Activated T-cell treated with anti-CD3 and anti-CD28 coated beads, Interleukin-2, amount 50 U/mL, for 72 hours (primary cell): ENCODE results near the gene RUVBL1. TPM values are rescaled to one million over a fixed set of nuclear protein-coding genes. Genes with fewer than 3 reads are reported as not detected.

Experiments used
- ATAC-seq, 2 donors: fragments of 150-1000 bp; cut with Tn5 transposase; replicated peaks in 1 of 2; 2 replicates each; pipeline ENCODE4 v1.10.0; 2021; ENCODE audit warnings: moderate library complexity in 2 of 2, mild to moderate bottlenecking in 1 of 2
- DNase-seq, 2 donors: peaks; one replicate each; pipeline ENCODE4 v3.0.0; 2021 to 2022; ENCODE audit warnings: mixed read lengths in 1 of 2
- H3K27ac Mint-ChIP-seq: one replicate; pipeline ENCODE4 v1.8.0; 2022; ENCODE audit warnings: mild to moderate bottlenecking, moderate library complexity, mixed read lengths
- H3K27me3 Mint-ChIP-seq: one replicate; pipeline ENCODE4 v1.8.0; 2022; ENCODE audit warnings: low read depth, mixed read lengths
- H3K36me3 Mint-ChIP-seq, 2 donors: one replicate each; pipeline ENCODE4 v1.8.0; 2022; ENCODE audit warnings: mixed read lengths in 2 of 2, mild to moderate bottlenecking in 1 of 2; ENCODE audit not compliant: insufficient read depth in 2 of 2
- H3K4me1 Mint-ChIP-seq: one replicate; pipeline ENCODE4 v1.8.0; 2022; ENCODE audit warnings: low read depth, mixed read lengths
- H3K4me3 Mint-ChIP-seq, 2 donors: one replicate each; pipeline ENCODE4 v1.8.0; 2022; ENCODE audit warnings: mild to moderate bottlenecking in 2 of 2, mixed read lengths in 2 of 2, moderate library complexity in 2 of 2
- H3K9me3 Mint-ChIP-seq, 2 donors: one replicate each; pipeline ENCODE4 v1.8.0; 2022; ENCODE audit warnings: mixed read lengths in 2 of 2
- total RNA-seq, 2 donors: library from RNA; stranded (reverse); gene quantifications; one replicate each; pipeline ENCODE4 v1.2.3, GENCODE V29; 2022

RUVBL1 gene
- total RNA-seq, 2 donors from 2014 or later, result 39.7 to 50.4 TPM

DNA sequence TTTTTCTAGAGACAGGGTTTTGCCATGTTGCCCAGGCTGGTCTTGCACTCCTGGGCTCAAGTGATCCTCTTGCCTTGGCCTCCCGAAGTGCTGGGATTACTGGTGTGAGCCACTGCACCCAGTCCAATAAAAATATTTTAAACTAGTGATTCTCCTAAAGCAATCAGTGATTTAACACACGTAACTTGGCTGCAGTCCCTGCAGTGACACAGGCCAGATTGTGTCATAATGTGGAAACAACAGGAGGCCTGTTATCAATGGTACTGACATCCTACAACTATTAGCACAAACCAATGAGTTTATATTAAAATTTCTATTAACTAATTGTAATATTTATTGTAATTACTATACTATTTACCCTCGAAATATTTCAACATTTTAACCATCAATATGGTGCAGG, 73.0 kb downstream of the RUVBL1 start:
- Mint-ChIP-seq H3K4me3 (peak overlapping the region in 1 of 2 donors; percentile 98), H3K9me3 (no peaks in the 10 kb centered on the region)

DNA sequence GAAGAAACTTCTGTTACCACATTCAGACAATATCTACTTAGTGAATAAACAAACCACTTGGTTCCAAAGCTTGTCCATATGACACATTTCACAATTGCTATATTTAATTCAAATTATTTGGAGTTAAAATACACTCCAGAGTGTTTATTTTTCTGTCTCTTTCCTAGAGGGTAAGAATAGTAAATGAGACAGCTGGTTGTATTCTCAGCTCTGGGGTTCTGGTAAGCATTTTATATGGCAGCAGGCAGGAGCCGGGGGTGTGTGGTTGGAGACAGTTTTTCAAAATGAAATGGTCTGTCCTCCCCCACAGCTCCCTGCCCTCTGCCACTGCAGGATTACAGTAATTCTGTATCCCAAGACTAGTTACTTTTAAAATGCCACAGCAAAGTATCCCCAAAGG, 82.3 kb downstream of the RUVBL1 start:
- Mint-ChIP-seq H3K36me3 (no peaks in the 10 kb centered on the region), H3K27me3 (peaks cover 6% of the 10 kb centered on the region), H3K4me1 (no peaks in the 10 kb centered on the region), H3K9me3 (no peaks in the 10 kb centered on the region), H3K4me3 (no peak overlapping the region), H3K27ac (no peak overlapping the region)
- no peak for DNase-seq
- no peak for ATAC-seq

More for the DNA sequence above, 73.0 kb downstream of the RUVBL1 start:
- Mint-ChIP-seq H3K27ac (no peak overlapping the region), H3K4me1 (peaks cover 37% of the 10 kb centered on the region), H3K36me3 (peaks cover 13 to 17% of the 10 kb centered on the region in 2 donors), H3K27me3 (no peaks in the 10 kb centered on the region)
- no peak for DNase-seq
- ATAC-seq, result no peak

DNA sequence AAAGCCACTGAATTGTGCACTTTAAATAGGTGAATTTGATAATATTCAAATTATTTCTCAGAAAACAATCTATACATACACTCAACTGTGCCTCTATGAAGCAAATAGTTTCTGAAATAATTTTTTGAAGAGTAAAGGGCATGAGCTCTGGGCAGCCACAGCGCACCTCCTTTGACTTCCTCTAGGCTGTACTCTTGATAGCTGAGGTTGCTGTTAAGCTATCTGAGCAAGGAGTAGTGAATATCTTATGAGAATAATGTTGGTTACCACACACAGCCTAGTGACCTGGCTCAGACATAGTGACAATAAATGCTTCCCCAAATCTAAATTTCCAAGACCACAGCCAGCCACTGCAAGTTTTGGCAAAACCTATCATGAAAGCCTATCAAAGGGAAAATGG, 83.0 kb downstream of the RUVBL1 start:
- DNase-seq, result no peak

DNA sequence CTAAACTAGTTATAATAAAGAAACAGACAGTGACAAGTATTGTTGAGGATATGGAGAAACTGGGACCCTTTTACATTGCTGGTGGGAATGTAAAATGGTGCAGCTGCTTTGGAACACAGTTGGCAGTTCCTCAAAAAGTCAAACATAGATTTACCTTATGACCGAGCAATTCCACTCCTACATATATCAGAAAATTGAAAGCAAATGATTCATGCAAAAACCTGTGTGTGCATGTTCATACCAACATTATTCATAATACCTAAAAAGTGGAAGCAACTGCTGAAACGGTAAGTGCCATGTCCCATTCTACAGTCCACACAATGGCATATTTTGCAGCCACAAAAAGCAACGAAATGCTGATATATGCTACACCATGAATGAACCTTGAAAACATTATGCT, 83.6 kb downstream of the RUVBL1 start:
- Mint-ChIP-seq H3K27ac (no peak overlapping the region), H3K36me3 (no peaks in the 10 kb centered on the region)

More for the DNA sequence above, 83.0 kb downstream of the RUVBL1 start:
- ATAC-seq, result no peak
- H3K9me3 Mint-ChIP-seq, result no peaks in the 10 kb centered on the region
- no peak overlapping the region for H3K4me3 Mint-ChIP-seq
- H3K4me1 Mint-ChIP-seq, result no peaks in the 10 kb centered on the region
- no peaks in the 10 kb centered on the region for H3K36me3 Mint-ChIP-seq
- peaks cover 6% of the 10 kb centered on the region for H3K27me3 Mint-ChIP-seq
- H3K27ac Mint-ChIP-seq, result no peak overlapping the region

DNA sequence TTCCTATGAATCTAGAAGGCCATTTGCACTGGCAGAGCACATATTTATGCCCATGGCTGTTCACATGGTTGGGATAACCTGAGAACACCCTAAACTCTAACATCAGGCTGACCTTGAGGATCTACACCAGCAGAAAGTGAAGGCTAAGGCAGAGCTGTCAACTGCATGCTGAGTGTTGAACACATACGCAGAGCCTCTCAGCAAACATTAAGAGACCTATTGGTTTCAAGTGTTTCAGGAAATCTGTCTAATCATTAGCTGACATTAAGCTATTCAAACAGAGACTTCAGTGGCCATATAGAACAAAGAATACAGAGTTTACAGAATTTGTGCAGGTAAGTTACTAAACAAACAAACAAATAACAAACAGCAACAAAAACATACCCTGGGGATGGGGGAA, 87.5 kb downstream of the RUVBL1 start:
- Mint-ChIP-seq H3K4me3 (no peak overlapping the region), H3K27ac (no peak overlapping the region), H3K4me1 (no peaks in the 10 kb centered on the region), H3K36me3 (peaks cover 0 to 3% of the 10 kb centered on the region in 2 donors), H3K27me3 (peaks cover 11% of the 10 kb centered on the region), H3K9me3 (no peaks in the 10 kb centered on the region)
- ATAC-seq (no peak), DNase-seq (no peak)

More for the DNA sequence above, 83.6 kb downstream of the RUVBL1 start:
- no peaks in the 10 kb centered on the region for H3K9me3 Mint-ChIP-seq
- DNase-seq (no peak), ATAC-seq (no peak)
- peaks cover 6% of the 10 kb centered on the region for H3K27me3 Mint-ChIP-seq
- no peak overlapping the region for H3K4me3 Mint-ChIP-seq
- H3K4me1 Mint-ChIP-seq, result no peaks in the 10 kb centered on the region

DNA sequence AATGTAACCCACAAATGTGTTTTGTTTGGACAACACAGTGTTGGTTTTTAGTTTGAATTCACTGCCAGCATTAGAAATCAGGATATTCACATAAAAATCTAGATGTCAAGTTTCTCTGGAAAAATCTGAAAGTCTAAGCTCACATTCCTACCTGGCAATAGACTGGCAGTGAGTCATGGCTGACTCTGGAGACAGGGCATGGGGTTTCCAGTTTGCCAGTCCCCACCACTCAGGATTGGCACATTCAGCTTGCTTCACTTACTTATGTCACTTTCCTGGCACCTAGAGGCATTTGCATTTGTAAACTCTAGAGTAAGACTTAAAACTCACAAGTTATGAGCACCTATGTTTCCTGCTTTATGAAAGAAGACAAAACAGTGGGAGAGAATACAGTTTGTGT, 90.5 kb downstream of the RUVBL1 start:
- no peaks in the 10 kb centered on the region for H3K4me1 Mint-ChIP-seq
- ATAC-seq (no peak), DNase-seq (no peak)
- peaks cover 5% of the 10 kb centered on the region for H3K27me3 Mint-ChIP-seq
- H3K27ac Mint-ChIP-seq, result no peak overlapping the region
- no peaks in the 10 kb centered on the region for H3K9me3 Mint-ChIP-seq
- H3K36me3 Mint-ChIP-seq, result peaks cover 0 to 3% of the 10 kb centered on the region in 2 donors
- no peak overlapping the region for H3K4me3 Mint-ChIP-seq

Other genes with a start within 250 kb of the RUVBL1 start
- gene KBTBD12, start 208.6 kb downstream of the RUVBL1 start, total RNA-seq, result not detected
- gene SEC61A1, start 71.4 kb downstream of the RUVBL1 start, total RNA-seq, result 100 to 1,000 TPM; 152 to 188 TPM
- gene EEFSEC, start 29.7 kb upstream of the RUVBL1 start, total RNA-seq, result 10 to 100 TPM; 15.7 to 17.2 TPM